ENCODE measurements around the gene GSDMA. TPM values are rescaled to one million over a fixed set of nuclear protein-coding genes. Genes with fewer than 3 reads are reported as not detected.

GSDMA gene
- total RNA-seq, 1 experiment from 2014 or later, result not detected

DNA sequence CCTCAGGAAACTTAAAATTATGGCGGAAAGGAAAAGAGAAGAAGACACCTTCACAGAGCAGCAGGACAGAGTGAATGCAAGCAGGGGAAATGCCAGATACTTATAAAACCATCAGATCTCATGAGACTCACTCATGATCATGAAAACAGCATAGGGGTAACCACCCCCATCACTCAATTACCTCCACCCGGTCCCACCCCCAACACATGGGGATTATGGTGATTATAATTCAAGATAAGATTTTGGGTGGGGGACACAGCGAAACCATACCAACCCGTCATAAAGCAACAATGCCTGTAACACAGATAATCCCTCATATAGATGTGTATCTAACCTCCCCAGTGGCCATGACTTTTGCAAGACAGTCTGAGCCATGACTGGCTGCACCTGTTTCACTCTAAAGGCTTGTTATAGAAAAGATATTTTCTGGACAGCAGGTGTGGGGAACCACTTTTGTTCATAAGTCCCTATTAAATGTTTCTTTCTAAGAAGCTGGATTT is 7.0 kb upstream of the GSDMA start:
- no peak for TF ChIP-seq CTCF (conservative IDR thresholded peaks at IDR 0.05)
- Histone ChIP-seq H4K91ac (ENCODE audit: insufficient read length, low read depth, low read length) (no peak overlapping the region), H3K79me2 (ENCODE audit: insufficient read depth, low read length) (no peaks in the 10 kb centered on the region), H2AK5ac (ENCODE audit: insufficient read length, low read length) (no peak overlapping the region), H3K23ac (ENCODE audit: insufficient read length, low read depth, low read length) (no peak overlapping the region), H3K9me3 (ENCODE audit: control insufficient read depth, low read depth, low read length) (no peaks in the 10 kb centered on the region), H4K5ac (ENCODE audit: insufficient read length, low read depth, low read length) (no peak overlapping the region), H4K20me1 (ENCODE audit: control insufficient read depth, insufficient read depth, insufficient read length) (no peaks in the 10 kb centered on the region), H3K18ac (ENCODE audit: insufficient read length, low read depth, low read length) (no peak overlapping the region), H3K4me2 (ENCODE audit: insufficient read depth, insufficient read length, low read length) (no peak overlapping the region), H3K4ac (ENCODE audit: low read depth, low read length) (no peak overlapping the region), H3K4me1 (ENCODE audit: insufficient read depth, low read length) (peaks cover 2% of the 10 kb centered on the region; the same call in 1 of the 2 replicates), H3K23me2 (ENCODE audit: insufficient read length, low read depth, low read length, poor library complexity, severe bottlenecking) (peaks cover 8% of the 10 kb centered on the region), H4K8ac (replicated peaks; ENCODE audit: insufficient read length, low read depth, low read length) (no peak overlapping the region), H2BK15ac (ENCODE audit: low read depth, low read length) (no peak overlapping the region), H2BK120ac (ENCODE audit: low read depth, low read length, poor library complexity, severe bottlenecking) (no peak overlapping the region), H2BK20ac (ENCODE audit: low read depth, low read length, poor library complexity, severe bottlenecking) (no peak overlapping the region), H3K27ac (ENCODE audit: insufficient read length, low read depth, low read length) (no peak overlapping the region), H2AFZ (ENCODE audit: low read length) (no peak overlapping the region), H3K9ac (ENCODE audit: extremely low read depth, insufficient read length, low read length) (no peak overlapping the region), H3K79me1 (ENCODE audit: insufficient read depth, low read depth, low read length, poor library complexity, severe bottlenecking) (no peaks in the 10 kb centered on the region), H3T11ph (ENCODE audit: low read length) (no peak overlapping the region), H3K14ac (ENCODE audit: insufficient read depth, low read length) (no peak overlapping the region), H2BK5ac (ENCODE audit: insufficient read length, low read length) (no peak overlapping the region), H2BK12ac (ENCODE audit: insufficient read length, low read depth, low read length) (no peak overlapping the region), H3K56ac (ENCODE audit: insufficient read length, low read depth, low read length) (no peak overlapping the region), H3K27me3 (ENCODE audit: insufficient read depth, low read length) (no peaks in the 10 kb centered on the region)
- no peak for DNase-seq
- Mint-ChIP-seq H3K27me3 (ENCODE audit: low read depth) (peaks cover 16% of the 10 kb centered on the region), H3K4me3 (no peak overlapping the region; a peak in 1 of 5 replicates), H3K9me3 (no peaks in the 10 kb centered on the region; a peak in 1 of 5 replicates), H3K4me1 (peaks cover 22 to 27% of the 10 kb centered on the region in 2 experiments), H3K36me3 (ENCODE audit: insufficient read depth in 1 of 3, low read depth in 3 of 3) (no peaks in the 10 kb centered on the region), H3K27ac (no peak overlapping the region)
- no CpG with 5 or more reads among the region's 4 CpGs for WGBS (ENCODE audit: extremely low coverage, insufficient read length, low lambda C conversion rate)

Data from H9 (cell line).